ENCODE results near the gene PDP2. TPM values are rescaled to one million over a fixed set of nuclear protein-coding genes. Genes with fewer than 3 reads are reported as not detected.
A peak's percentile ranks its signal among the peaks of the same experiment; 100 is the strongest.

PDP2 gene
- total and polyA plus RNA-seq, 9 of the 15 experiments (the other 6 are each of a cell fraction or from before 2014, with no cell fraction given): 2.5 to 24.3 (median 7.2) TPM

- Histone ChIP-seq H4K20me1 (replicated peaks; ENCODE audit: control insufficient read depth, insufficient read depth, low read length) (no peaks in the 10 kb centered on the region), H3K9me1 (ENCODE audit: control insufficient read depth, insufficient read depth, low read length) (no peaks in the 10 kb centered on the region), H3K27ac (ENCODE audit: extremely low read depth, low read depth, low read length) (no peak overlapping the region), H3K4me2 (ENCODE audit: insufficient read depth, low read length) (no peak overlapping the region), H3K4me1 (replicated peaks in 1 of 2; ENCODE audit: control insufficient read depth in 2 of 2, insufficient read depth in 2 of 2, low read length in 2 of 2) (peaks cover 8 to 32% of the 10 kb centered on the region in 2 experiments; a peak in 4 of 5 replicates), H3K4me3 (no peak overlapping the region), H3K9me3 (replicated peaks; ENCODE audit: control insufficient read depth, insufficient read depth, low read depth, low read length) (no peaks in the 10 kb centered on the region), H3K36me3 (ENCODE audit: control insufficient read depth, insufficient read depth, low read length) (peaks cover 17% of the 10 kb centered on the region; the same call in 2 of the 3 replicates), H3K79me2 (ENCODE audit: control insufficient read depth, insufficient read depth, low read length) (peaks cover 6% of the 10 kb centered on the region; the same call in 2 of the 3 replicates), H3K27me3 (ENCODE audit: control insufficient read depth in 2 of 2, insufficient read depth in 2 of 2, low read length in 2 of 2) (peaks cover 4 to 25% of the 10 kb centered on the region in 2 experiments; a peak in 2 of 5 replicates), H3K9ac (ENCODE audit: insufficient read depth in 1 of 2, low read depth in 2 of 2, low read length in 2 of 2) (peak overlapping the region in 1 of 2 experiments; percentile 49; a peak in 2 of 4 replicates), H2AFZ (ENCODE audit: low read depth, low read length) (no peak overlapping the region)
- 58% methylated on average over 8 of the region's 8 CpGs for WGBS (ENCODE audit: insufficient coverage, low coverage, missing lambda C conversion rate)
- TF ChIP-seq ZKSCAN1 (IDR thresholded peaks at IDR 0.05; ENCODE audit: low read depth, low read length): peak; percentile 58; the same call in 1 of the 2 replicates
- no peak for TF ChIP-seq ILF3 (IDR thresholded peaks at IDR 0.05; ENCODE audit: borderline replicate concordance)
- no peak for TF ChIP-seq TSC22D4 (tag; IDR thresholded peaks at IDR 0.05)
- no peak for TF ChIP-seq SAFB (IDR thresholded peaks at IDR 0.05; ENCODE audit: borderline replicate concordance, low read depth, low read length)
- no peak for TF ChIP-seq TCF15 (CRISPR knock-in tag; IDR thresholded peaks at IDR 0.05)
- no peak for TF ChIP-seq ZNF695 (CRISPR knock-in tag; IDR thresholded peaks at IDR 0.05)
- no peak for TF ChIP-seq GATA2 (CRISPR knock-in tag; IDR thresholded peaks at IDR 0.05)
- TF ChIP-seq CEBPG (CRISPR knock-in tag; IDR thresholded peaks at IDR 0.05): no peak
- TF ChIP-seq CEBPG (tag; conservative IDR thresholded peaks at IDR 0.05 in 1 of 2, IDR thresholded peaks at IDR 0.05 in 1 of 2): no peak
- TF ChIP-seq IRF9 (tag; IDR thresholded peaks at IDR 0.05): no peak
- no peak for TF ChIP-seq PHTF2 (CRISPR knock-in tag; IDR thresholded peaks at IDR 0.05)
- TF ChIP-seq NONO (IDR thresholded peaks at IDR 0.05; ENCODE audit: low read depth in 2 of 2, low read length in 1 of 2): no peak
- no peak for TF ChIP-seq BCL6 (CRISPR knock-in tag; IDR thresholded peaks at IDR 0.05)
- TF ChIP-seq PHF21A (IDR thresholded peaks at IDR 0.05; ENCODE audit: borderline replicate concordance, low read depth): no peak
- TF ChIP-seq U2AF1 (optimal IDR thresholded peaks at IDR 0.05; ENCODE audit: low read depth, low read length): no peak
- no peak for TF ChIP-seq POLR3G (IDR thresholded peaks at IDR 0.05; ENCODE audit: extremely low read depth, insufficient read length, insufficient replicate concordance)
- TF ChIP-seq CBFA2T3 (IDR thresholded peaks at IDR 0.05): peak; percentile 40; the same call in 1 of the 2 replicates
- peak; percentile 21; the same call in 1 of the 2 replicates for TF ChIP-seq CBFA2T2 (conservative IDR thresholded peaks at IDR 0.05)
- no peak for TF ChIP-seq ZNF347 (CRISPR knock-in tag; IDR thresholded peaks at IDR 0.05; ENCODE audit: low read depth)
- no peak for TF ChIP-seq RBM39 (optimal IDR thresholded peaks at IDR 0.05; ENCODE audit: low read depth, low read length)
- DNase-seq (ENCODE audit: extremely low read depth in 1 of 4, low spot score in 3 of 4) (no peak), FAIRE-seq (no peak), ATAC-seq (no peak)
- intact Hi-C loops (cut with micrococcal nuclease): loop anchor here (1.0 to 5.0 kb wide), 2 partner anchors 33 to 521 kb away; no protein-coding TSS in a partner anchor
- in situ Hi-C loops (cut with MboI): no loop called here
- no TSS peak for BruUV-seq (replicated peaks)
- ChIA-PET POLR2A (interaction anchor here (0.9 to 3.0 kb wide), 8 partner anchors 10 to 33 kb away, joined by 3 to 15 read pairs (median 4); no protein-coding TSS in a partner anchor), CTCF (ENCODE audit: low intra/inter-chr PET ratio) (interaction anchor here (1.0 to 3.6 kb wide), 2 partner anchors 32 to 319 kb away, joined by 3 to 41 read pairs; no protein-coding TSS in a partner anchor)
Observed at GRCh38 chr16:66927918-66928649, 47.8 kb downstream of the PDP2 start.

All from K562 (cell line).